NCI-H2107 treated with DMSO at 0.1 percent for 48 hours (cell line): ENCODE data around the gene RABGEF1.
"Not testable (repeated sequence)": the region's sequence is repeated elsewhere in the genome, so short reads cannot be mapped to it uniquely, and the experiment has no call there.

ENCODE experiments used
- DNase-seq: peaks from one replicate; lab custom pipeline; 2025; ENCODE audit not compliant: unreplicated experiment; lab: John Stamatoyannopoulos, UW

Gene RABGEF1

GRCh38 chr7:66734006-66734405 is 6.5 kb upstream of the RABGEF1 start:
- DNase-seq: no peak

GRCh38 chr7:66735154-66735553 is 5.4 kb upstream of the RABGEF1 start:
- DNase-seq: no peak

GRCh38 chr7:66735850-66736249 is 4.7 kb upstream of the RABGEF1 start:
- no peak for DNase-seq

GRCh38 chr7:66736892-66737291 is 3.6 kb upstream of the RABGEF1 start:
- DNase-seq: no peak

GRCh38 chr7:66737667-66738066 is 2.9 kb upstream of the RABGEF1 start:
- no peak for DNase-seq

- DNase-seq: no peak
Observed at GRCh38 chr7:66739477-66739876, 1.1 kb upstream of the RABGEF1 start.

GRCh38 chr7:66739953-66740301 is 606 bp upstream of the RABGEF1 start:
- no peak for DNase-seq

GRCh38 chr7:66740980-66741709 is 612 bp downstream of the RABGEF1 start:
- not testable (repeated sequence) for DNase-seq

GRCh38 chr7:66741710-66742049 is 1.1 kb downstream of the RABGEF1 start:
- DNase-seq: no peak

GRCh38 chr7:66742298-66742697 is 1.8 kb downstream of the RABGEF1 start:
- DNase-seq: not testable (repeated sequence)

GRCh38 chr7:66743920-66744319 is 3.4 kb downstream of the RABGEF1 start:
- DNase-seq: no peak

GRCh38 chr7:66747385-66747784 is 6.9 kb downstream of the RABGEF1 start:
- no peak for DNase-seq

GRCh38 chr7:66747881-66748511 is 7.5 kb downstream of the RABGEF1 start:
- DNase-seq: no peak

GRCh38 chr7:66748791-66749190 is 8.3 kb downstream of the RABGEF1 start:
- no peak for DNase-seq

GRCh38 chr7:66751945-66752344 is 11.4 kb downstream of the RABGEF1 start:
- no peak for DNase-seq

- DNase-seq: no peak
Observed at GRCh38 chr7:66754541-66754940, 14.0 kb downstream of the RABGEF1 start.

- not testable (repeated sequence) for DNase-seq
Observed at GRCh38 chr7:66755059-66755458, 14.5 kb downstream of the RABGEF1 start.

- not testable (repeated sequence) for DNase-seq
Observed at GRCh38 chr7:66756227-66756626, 15.7 kb downstream of the RABGEF1 start.

- DNase-seq: no peak
Observed at GRCh38 chr7:66756889-66757288, 16.4 kb downstream of the RABGEF1 start.

GRCh38 chr7:66757939-66758338 is 17.4 kb downstream of the RABGEF1 start:
- DNase-seq: no peak

- DNase-seq: no peak
Observed at GRCh38 chr7:66758950-66759628, 18.6 kb downstream of the RABGEF1 start.

- DNase-seq: not testable (repeated sequence)
Observed at GRCh38 chr7:66763183-66763582, 22.6 kb downstream of the RABGEF1 start.
